Gastroesophageal sphincter (tissue), 4 donors: Measurements from ENCODE around the gene CERS3. TPM values are rescaled to one million over a fixed set of nuclear protein-coding genes. Genes with fewer than 3 reads are reported as not detected.

Experiments
- ATAC-seq: fragments of 150-250 bp; one replicate; pipeline ENCODE4 v1.9.1; 2016; ENCODE audit warnings: mild to moderate bottlenecking, moderate library complexity
- H3K27ac ChIP-seq, 4 donors: fragments of 200-600 bp; sonication (generic) in 3 of 4; 1 replicate in 3 of 4; 2 replicates in 1 of 4; pipeline ENCODE4 v1.5.1; 2016 to 2019
- H3K27me3 ChIP-seq: fragments of 200-600 bp; sonication (generic); one replicate; pipeline ENCODE4 v1.5.1; 2019
- H3K36me3 ChIP-seq, 2 donors: fragments of 200-600 bp; sonication (generic); one replicate each; pipeline ENCODE4 v1.5.1; 2019; ENCODE audit warnings: control low read depth in 1 of 2
- H3K4me1 ChIP-seq, 3 donors: fragments of 200-600 bp; sonication (generic); 1 replicate in 2 of 3; 2 replicates in 1 of 3; pipeline ENCODE4 v1.5.1; 2016 to 2019; ENCODE audit warnings: control low read depth in 2 of 3
- H3K4me3 ChIP-seq, 2 donors: fragments of 200-600 bp; sonication (generic); one replicate each; pipeline ENCODE4 v1.5.1; 2019; ENCODE audit warnings: mild to moderate bottlenecking in 1 of 2, moderate library complexity in 1 of 2
- H3K9me3 ChIP-seq, 3 donors: fragments of 200-600 bp; sonication (generic); one replicate each; pipeline ENCODE4 v1.5.1; 2017 to 2019; ENCODE audit warnings: control low read depth in 2 of 3
- CTCF ChIP-seq, 4 experiments: fragments of 200-600 bp in 2 of 4; fragments of 450-650 bp in 2 of 4; sonication (generic) in 1 of 4; IDR thresholded peaks; one replicate each; pipeline ENCODE4 v1.5.1; 2017 to 2019; ENCODE audit warnings: antibody characterized with exemption in 4 of 4, mild to moderate bottlenecking in 2 of 4, moderate library complexity in 2 of 4
- EP300 ChIP-seq: sonication (generic); formaldehyde crosslinking; IDR thresholded peaks from one replicate; pipeline ENCODE4 v1.6.1; 2017; ENCODE audit warnings: antibody characterized with exemption, mild to moderate bottlenecking
- POLR2A ChIP-seq, 2 donors: fragments of 450-650 bp; IDR thresholded peaks; one replicate each; pipeline ENCODE4 v1.6.1; 2017; ENCODE audit warnings: antibody characterized with exemption in 2 of 2, mild to moderate bottlenecking in 2 of 2, moderate library complexity in 1 of 2
- POLR2AphosphoS5 ChIP-seq: sonication (generic); formaldehyde crosslinking; IDR thresholded peaks from one replicate; pipeline ENCODE4 v1.6.1; 2017; ENCODE audit warnings: antibody characterized with exemption
- WGBS, 2 donors: methylation state at CpG; one replicate each; pipeline ENCODE4 v1.1.5; 2018; ENCODE audit warnings: low coverage in 1 of 2; 5-methylcytosine and 5-hydroxymethylcytosine counted together
- total RNA-seq, 4 donors: library from RNA; depleted of rRNA; stranded (reverse); fragments of >200 nt; gene quantifications; one replicate each; pipeline ENCODE4 v1.1.0, GENCODE V29; 2016

CERS3 gene
- total RNA-seq, 4 donors from 2014 or later = 0.27 to 7.6 (median 1.1) TPM

GRCh38 chr15:100570735-100571313, 42.1 kb upstream of the CERS3 start:
- H3K9me3 ChIP-seq = no peaks in the 10 kb centered on the region
- ATAC-seq = no peak
- no peak overlapping the region for H3K27ac ChIP-seq
- WGBS, 2 donors = 86 to 91% methylated on average over 3 to 4 of the region's 4 CpGs
- no peaks in the 10 kb centered on the region for H3K4me1 ChIP-seq
- peaks cover 2 to 69% of the 10 kb centered on the region in 2 donors for H3K36me3 ChIP-seq
- H3K4me3 ChIP-seq = no peak overlapping the region
- TF ChIP-seq EP300 (no peak), POLR2AphosphoS5 (no peak), CTCF (IDR thresholded peaks at IDR 0.05) (no peak), POLR2A (IDR thresholded peaks at IDR 0.05) (no peak)
- no peaks in the 10 kb centered on the region for H3K27me3 ChIP-seq

- Histone ChIP-seq H3K27me3 (no peaks in the 10 kb centered on the region), H3K27ac (no peak overlapping the region), H3K9me3 (no peaks in the 10 kb centered on the region), H3K4me1 (no peaks in the 10 kb centered on the region), H3K36me3 (peaks cover 2 to 69% of the 10 kb centered on the region in 2 donors), H3K4me3 (no peak overlapping the region)
- TF ChIP-seq POLR2A (IDR thresholded peaks at IDR 0.05) (no peak), POLR2AphosphoS5 (no peak), EP300 (no peak), CTCF (IDR thresholded peaks at IDR 0.05) (no peak)
- ATAC-seq = no peak
- WGBS, 2 donors = 97 to 100% methylated on average over 3 of the region's 3 CpGs
Measured at GRCh38 chr15:100570275-100570674, 41.5 kb upstream of the CERS3 start.

GRCh38 chr15:100569391-100569790, 40.6 kb upstream of the CERS3 start:
- no peak overlapping the region for H3K4me3 ChIP-seq
- H3K36me3 ChIP-seq = peaks cover 2 to 63% of the 10 kb centered on the region in 2 donors
- 58 to 61% methylated on average over 5 of the region's 8 CpGs for WGBS, 2 donors
- ATAC-seq = no peak
- no peak overlapping the region for H3K27ac ChIP-seq
- H3K27me3 ChIP-seq = no peaks in the 10 kb centered on the region
- no peak for TF ChIP-seq POLR2AphosphoS5
- no peak for TF ChIP-seq CTCF (IDR thresholded peaks at IDR 0.05)
- TF ChIP-seq EP300 = no peak
- TF ChIP-seq POLR2A (IDR thresholded peaks at IDR 0.05) = no peak
- H3K4me1 ChIP-seq = no peaks in the 10 kb centered on the region
- H3K9me3 ChIP-seq = no peaks in the 10 kb centered on the region

- H3K4me3 ChIP-seq = no peak overlapping the region
- no peak overlapping the region for H3K27ac ChIP-seq
- no peaks in the 10 kb centered on the region for H3K4me1 ChIP-seq
- ATAC-seq = no peak
- H3K9me3 ChIP-seq = no peaks in the 10 kb centered on the region
- TF ChIP-seq POLR2AphosphoS5 = no peak
- no peak for TF ChIP-seq EP300
- no peak for TF ChIP-seq POLR2A (IDR thresholded peaks at IDR 0.05)
- no peak for TF ChIP-seq CTCF (IDR thresholded peaks at IDR 0.05)
- 89 to 91% methylated on average over 6 of the region's 6 CpGs for WGBS, 2 donors
- no peaks in the 10 kb centered on the region for H3K27me3 ChIP-seq
- peaks cover 0 to 46% of the 10 kb centered on the region in 2 donors for H3K36me3 ChIP-seq
Measured at GRCh38 chr15:100566850-100567628, 38.3 kb upstream of the CERS3 start.

GRCh38 chr15:100565591-100565990, 36.8 kb upstream of the CERS3 start:
- Histone ChIP-seq H3K4me3 (no peak overlapping the region), H3K27ac (no peak overlapping the region), H3K36me3 (peaks cover 0 to 35% of the 10 kb centered on the region in 2 donors), H3K27me3 (no peaks in the 10 kb centered on the region), H3K9me3 (no peaks in the 10 kb centered on the region), H3K4me1 (no peaks in the 10 kb centered on the region)
- TF ChIP-seq EP300 (no peak), CTCF (IDR thresholded peaks at IDR 0.05) (no peak), POLR2AphosphoS5 (no peak), POLR2A (IDR thresholded peaks at IDR 0.05) (no peak)
- whole genome bisulfite sequencing, 2 donors = 86 to 100% methylated on average over 1 to 3 of the region's 3 CpGs
- ATAC-seq = no peak
